SH-SY5Y (cell line): ENCODE measurements around the gene VAMP7.

Source experiments
- GATA2 ChIP-seq: IDR thresholded peaks from 2 replicates; pipeline ENCODE4 v1.6.1; 2011; ENCODE audit warnings: mild to moderate bottlenecking, low read depth, low read length
- GATA3 ChIP-seq: IDR thresholded peaks from 2 replicates; pipeline ENCODE4 v1.6.1; 2011; ENCODE audit warnings: low read depth, mild to moderate bottlenecking, low read length, moderate library complexity

DNA sequence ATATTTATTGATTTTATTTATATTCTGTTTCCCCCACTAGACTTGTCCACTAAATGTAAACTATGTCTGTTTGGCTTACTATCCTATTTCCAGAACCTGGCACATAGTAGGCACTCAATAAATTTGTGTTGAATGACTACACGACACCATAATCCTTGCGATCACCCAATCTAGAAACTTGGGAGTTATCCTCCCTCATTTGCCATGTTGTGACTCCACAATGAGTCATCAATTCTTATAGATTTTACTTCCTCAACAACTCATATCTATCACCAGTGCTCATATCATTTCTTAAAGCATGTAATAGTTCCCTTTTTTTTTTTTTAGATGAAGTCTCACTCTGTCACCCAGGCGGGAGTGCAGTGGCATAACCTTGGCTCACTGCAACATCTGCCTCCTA, 39.9 kb upstream of the VAMP7 start:
- TF ChIP-seq GATA3 (no peak), GATA2 (no peak)
